Brain pericyte (primary cell): ENCODE data around the gene ENTR1.
"Not testable (repeated sequence)": the region's sequence is repeated elsewhere in the genome, so short reads cannot be mapped to it uniquely, and the experiment has no call there.

Source experiments
- DNase-seq: peaks from one replicate; pipeline ENCODE4 v3.0.0-alpha.2; 2012; ENCODE audit warnings: low read depth, low spot score

Gene ENTR1

DNA sequence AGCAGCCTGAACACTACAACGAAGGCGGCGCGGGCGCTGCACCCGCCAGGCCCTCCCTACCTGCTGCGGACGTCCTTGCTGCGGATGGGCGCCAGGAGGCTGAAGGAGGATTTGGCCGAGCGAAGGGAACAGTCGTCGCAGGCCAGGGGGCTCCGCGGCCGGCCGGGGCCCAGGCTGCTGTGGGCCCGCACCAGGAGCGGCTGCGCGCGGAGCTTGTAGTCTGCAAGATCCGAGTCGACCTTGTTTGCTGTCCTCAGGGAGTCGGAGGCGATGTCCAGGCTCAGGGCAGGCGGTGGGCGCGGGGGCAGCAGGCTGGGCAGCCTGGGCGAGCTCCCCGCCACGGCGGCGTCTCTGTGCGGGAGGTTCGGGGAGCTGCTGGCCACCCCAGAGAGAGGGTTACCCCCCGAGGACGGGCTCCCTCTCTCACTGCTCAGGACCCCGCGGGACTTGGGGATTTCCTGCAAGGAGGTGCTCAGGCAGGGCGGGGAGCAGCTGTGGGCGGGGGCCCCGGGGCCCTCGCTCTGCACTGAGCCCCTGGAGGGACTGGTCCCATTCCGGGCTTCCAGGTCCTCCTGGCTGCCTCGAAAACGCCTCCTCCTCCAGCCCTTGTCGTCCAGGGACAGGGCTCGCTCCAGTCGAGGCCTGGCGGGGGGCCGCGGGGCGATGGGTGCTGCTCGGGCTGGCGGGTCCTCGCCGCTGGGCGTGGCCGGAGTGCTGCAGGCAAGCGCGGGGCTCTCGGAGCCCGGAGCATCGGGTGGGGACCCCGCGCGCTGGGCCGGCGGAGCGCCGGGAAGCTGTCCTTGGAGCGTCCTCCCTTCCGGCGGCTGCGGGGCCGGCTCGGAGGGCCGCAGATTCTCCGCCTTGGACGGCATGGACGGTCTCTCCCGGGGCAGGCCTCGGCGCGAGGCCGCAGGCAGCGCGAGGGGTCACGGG lies 28.4 kb upstream of the ENTR1 start:
- DNase-seq: no peak

DNA sequence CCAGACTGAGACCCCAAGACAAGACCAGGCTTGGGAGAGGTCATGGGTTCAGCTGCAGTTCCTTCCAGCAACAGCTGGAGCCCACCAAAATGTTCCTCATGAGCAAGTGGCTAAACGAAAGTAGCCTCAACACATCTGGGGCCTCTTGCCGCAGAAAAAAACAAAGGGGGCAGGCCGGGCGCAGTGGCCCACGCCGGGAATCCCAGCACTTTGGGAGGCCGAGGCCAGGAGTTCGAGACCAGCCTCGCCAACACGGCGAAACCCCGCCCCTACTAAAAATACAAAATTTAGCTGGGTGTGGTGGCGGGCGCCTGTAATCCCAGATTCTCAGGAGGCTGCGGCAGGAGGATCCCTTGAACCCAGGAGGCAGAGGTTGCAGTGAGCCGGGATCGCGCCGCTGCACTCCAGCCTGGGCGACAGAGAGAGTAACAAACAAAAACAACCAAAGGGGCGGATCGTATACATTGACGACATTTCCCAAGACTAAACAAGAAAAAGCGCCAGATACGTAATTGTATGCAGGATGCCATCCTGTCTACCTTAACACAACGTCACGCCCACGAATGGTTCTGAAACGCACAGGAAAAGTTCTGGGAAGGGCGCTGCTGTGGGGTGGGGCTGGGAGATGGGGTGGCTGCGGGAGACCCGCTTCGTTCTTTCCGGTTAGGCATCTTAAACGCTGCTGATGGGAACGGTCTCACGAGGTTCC lies 27.6 kb upstream of the ENTR1 start:
- DNase-seq: no peak

DNA sequence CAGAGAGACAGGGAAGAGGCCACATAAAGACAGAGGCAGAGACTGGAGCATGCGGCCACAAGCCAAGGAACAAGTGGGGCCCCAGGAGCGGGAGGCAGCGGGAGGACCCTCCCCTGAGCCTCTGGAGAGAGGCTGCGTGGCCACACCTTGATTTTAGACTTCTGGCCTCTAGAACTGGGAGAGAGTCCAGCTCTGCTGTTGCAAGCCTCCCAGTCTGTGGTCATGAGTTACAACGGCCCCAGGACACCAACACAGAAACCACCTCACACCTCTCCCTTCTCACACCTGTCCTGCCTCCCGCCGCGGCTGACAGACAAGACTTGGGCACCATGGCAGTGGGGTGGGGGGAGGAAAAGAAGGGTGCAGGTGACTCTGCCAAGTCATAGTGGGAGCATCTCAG lies 27.0 kb upstream of the ENTR1 start:
- DNase-seq: no peak

DNA sequence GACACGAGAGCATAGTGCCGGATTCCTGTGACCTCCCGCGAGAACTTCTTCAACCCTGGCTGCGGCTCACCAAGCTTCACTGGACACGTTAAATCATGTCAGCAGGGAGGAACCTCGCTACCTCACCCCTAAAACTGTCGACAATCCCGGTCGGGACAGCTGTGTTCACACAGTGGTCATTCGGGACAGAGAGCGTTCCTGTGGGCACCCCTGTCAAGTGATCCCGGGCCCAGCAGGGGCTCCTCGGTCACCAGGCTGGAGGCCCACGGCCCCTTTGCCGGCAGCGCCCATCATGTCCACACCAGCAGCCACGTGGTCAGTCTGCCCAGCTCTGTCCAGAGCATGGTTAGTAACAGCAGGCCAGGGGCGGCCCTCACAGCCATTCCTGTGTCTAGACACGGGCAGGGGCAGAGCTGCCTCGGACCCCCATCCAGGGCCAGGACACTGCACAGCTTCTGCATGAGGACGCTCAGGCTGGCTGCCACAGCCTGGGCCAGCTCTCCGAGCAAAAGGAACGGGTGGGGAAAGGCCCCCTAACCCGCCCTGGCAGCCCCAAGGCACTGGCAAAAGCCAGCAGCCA lies 25.7 kb upstream of the ENTR1 start:
- DNase-seq: no peak

DNA sequence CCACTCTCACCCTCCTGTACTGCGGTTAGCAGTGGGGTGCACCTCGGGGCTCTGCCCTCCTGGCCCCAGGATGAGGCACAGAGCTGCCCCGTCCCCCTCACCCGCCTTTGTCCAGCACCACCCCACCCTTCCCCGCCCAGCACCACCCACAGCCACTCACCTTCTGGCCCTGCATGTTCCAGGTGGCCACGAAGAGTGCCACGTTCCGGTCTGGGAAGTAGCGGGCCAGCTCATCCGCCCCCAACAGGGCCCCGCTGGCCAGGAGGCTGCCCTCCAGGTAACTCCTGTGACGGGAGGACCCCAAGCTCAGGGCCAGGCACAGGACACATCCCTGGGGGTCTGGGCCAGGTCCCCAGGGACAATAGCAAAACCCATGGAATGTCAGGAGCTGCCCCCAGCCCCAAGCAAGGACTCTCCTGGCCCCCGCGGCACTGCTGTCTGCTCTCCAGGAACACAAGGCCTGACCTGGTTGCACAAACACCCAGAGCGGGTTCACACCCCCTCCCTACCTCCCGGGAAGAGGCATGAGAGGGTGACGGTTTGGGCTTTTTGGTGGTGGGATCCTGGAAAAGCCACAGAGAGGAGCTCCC lies 24.3 kb upstream of the ENTR1 start:
- DNase-seq: no peak

DNA sequence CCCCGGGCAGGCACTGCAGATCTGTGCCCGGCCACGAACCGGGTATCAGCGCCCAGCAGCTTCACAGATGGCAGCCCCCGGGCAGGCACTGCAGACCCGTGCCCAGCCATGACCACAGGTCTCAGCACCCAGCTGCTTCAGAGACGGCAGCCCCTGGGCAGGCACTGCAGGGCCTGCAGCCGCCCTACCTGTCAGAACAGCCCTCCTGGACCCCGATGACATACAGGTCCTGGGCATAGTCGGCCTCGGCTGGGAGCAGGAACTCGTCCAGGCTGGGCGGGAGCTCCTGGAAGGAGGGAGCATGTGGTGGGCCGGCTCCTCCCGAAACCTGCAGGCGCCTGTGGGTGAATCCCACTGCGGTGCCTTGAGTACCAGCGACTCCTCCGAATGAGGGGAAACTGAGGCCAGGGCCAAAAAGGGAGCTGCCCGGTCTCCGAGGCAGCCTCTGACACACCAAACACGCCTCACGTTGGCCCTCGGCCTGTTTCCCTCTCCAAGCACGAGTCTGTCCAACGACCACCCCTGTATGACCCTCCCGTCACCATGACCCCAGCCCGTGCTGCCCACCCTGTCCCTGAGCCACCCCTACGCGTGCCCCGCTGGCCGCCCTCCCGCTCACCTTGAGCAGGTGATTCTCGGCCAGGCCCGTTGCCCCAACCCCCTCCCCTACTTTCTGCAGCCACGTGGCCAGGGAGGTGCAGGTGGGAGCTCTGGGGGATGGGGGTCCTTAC lies 23.6 kb upstream of the ENTR1 start:
- no peak for DNase-seq

DNA sequence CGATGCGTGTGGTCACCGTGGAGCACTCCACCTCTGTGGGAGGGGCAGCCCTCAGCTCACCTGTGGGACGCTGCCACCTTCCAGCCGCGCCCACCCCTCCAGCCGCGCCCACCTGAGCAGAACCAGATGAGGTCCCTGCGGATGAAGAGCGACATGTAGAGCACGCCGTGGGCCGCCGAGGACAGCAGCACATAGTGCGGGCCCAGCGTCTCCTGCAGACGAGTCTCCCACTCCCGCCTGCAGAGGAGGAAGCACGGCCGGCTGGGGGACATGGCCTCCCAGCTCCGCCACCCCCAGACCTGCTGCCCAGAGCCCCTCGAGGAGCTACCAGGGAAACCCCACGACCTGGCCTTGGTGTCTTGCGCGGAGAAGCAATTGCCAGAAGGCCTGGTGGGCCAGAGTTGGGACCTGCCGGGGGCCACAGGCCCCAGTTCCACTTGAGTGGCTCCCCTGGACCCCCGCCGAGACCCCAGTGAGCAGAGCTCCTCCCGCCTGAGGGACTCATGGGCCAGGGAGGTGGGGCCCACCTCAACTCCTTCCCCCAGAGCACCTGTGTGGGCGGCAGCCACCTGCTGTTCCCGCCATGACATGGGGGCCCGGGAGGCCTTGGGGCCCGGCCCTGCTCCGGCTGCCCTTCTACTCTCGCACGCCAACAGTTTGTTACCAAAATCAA lies 22.8 kb upstream of the ENTR1 start:
- no peak for DNase-seq

DNA sequence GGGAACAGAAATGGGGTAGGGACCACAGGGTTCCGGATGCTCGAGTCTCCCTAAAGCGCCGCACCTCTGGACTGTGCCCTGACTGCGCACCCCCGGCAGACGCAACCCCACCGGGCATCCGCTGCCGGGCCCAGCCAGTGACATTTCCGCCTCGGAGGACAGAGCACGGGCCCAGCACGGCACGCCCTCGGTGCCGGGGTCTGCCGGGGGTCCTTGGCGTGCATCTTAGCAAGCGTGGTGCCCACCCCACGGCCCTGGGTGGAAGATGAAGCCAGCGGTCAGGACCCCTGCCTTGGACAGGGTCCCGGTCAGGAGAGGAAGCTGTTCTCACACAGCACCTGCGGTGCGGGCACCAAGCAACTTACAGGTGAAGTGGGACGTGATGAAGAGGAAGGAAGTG lies 22.2 kb upstream of the ENTR1 start:
- no peak for DNase-seq

DNA sequence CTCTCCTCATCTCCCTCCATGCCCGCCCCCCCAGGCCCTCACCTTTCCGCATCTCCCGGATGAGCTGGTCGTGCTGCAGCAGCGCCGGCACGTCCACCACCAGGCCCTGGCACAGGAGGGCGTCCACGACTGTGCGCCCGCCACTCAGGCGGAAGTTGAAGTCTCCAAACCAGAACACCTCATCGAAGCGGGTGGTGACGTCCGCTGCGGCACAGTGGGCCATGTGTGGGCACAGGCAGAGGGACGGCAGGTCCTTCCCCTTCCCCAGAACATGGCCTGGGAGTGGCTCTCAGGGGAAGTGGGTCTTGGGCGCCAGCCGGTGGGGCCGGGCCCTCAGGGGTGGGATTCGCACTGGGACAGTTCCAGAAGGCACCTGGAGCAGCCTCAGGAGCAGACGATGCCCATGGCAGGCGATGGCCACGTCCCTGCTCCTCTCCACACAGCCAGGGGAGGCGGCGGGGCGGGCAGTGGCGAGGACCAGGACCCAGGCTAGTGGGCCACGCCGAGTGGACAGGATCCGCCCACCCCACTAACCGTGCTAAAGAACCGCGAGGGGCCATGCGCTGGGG lies 21.5 kb upstream of the ENTR1 start:
- DNase-seq: no peak

DNA sequence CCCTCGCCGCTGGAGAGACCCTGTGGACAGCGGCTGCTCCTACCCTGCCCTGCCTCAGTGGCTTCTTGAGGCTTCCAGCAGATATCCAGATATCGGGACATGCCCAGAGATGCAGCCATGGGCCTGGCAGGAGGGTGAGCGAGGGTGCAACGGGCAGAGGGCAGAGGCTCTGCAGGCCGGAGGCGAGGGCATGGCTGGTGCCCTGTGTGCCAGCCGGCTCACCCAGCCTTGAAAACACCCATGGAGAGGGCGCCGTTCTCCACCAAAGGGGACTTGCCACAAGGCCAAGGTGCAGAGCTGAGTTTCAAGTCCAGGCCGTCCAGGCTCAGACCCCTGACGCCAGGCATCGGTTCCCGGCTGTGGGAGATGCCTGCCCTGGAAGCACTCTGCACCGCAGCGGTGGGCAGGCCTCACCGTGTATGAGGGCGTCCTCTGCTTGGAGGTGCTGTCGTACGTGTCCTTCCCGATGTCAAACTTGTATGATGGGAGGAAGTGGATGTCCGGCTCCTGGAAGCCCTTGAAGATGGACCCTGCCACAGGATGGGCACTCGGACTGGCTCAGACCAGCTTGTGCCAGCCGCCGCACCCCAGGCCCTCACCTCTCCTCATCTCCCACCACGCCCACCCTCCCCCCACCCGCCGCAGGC lies 20.3 kb upstream of the ENTR1 start:
- no peak for DNase-seq

DNA sequence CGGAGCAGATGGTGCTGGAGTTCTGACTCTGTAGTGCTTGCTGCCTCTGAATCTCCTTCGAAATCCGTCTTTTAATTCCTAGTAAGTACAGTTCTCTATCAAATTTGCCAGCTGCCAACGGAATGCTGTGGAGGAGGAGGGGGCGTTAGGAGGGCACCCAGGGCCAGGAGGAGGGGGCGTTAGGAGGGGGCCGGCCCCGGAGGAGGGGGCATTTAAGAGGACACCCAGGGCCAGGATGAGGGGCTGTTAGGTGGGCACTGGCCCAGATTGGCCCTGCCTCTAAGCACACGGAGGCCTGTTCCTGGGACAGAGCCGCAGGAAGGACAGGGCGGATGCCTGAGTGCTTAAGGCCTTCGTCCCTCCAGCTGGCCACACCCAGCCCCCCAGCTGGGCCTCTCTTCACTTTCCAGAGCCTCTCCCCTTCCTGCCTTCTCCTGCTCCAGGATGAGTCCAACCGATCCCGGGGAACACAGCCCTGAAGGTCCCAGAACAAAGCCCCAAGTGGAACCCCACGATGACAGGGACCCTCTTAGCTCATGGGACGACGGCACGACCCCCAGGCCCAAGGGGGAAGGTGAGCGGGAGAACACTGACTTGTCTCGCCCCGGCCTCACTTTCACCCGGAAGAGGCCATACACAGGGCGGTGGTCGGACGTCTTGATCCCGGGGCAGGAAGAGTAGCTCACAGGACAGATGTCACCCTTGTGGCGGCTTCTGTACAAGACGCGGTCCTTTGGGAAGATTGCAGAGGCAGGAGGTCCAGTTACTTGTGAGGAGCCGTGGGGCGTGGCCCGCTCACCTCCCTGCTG lies 19.5 kb upstream of the ENTR1 start:
- no peak for DNase-seq

DNA sequence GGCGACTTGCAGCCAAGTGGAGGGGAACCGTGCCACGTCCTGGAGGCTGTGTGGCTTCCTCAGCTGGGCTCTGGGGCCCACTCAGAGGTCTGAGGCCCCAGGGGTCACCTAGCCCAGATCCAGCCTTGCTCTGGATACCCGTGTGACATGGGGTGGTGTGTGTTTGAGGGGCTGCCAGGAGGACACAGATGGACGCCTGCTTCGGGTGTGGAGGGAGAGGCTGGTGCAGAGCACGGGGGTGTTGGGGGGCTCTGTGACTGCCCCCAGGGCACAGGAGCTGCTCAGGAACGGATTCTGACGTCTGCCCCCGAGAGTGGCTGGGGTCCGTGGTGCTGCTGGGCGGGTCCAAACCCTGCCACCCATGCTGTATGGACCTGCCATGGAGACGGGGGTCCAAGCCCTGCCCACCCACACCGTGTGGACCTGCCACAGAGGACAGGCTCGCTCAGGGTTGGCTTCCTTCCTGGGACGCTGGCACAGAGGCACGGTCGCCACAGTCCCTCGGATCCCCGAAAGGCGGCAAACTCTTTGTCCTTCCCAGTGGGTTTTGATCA lies 18.7 kb upstream of the ENTR1 start:
- DNase-seq: no peak

DNA sequence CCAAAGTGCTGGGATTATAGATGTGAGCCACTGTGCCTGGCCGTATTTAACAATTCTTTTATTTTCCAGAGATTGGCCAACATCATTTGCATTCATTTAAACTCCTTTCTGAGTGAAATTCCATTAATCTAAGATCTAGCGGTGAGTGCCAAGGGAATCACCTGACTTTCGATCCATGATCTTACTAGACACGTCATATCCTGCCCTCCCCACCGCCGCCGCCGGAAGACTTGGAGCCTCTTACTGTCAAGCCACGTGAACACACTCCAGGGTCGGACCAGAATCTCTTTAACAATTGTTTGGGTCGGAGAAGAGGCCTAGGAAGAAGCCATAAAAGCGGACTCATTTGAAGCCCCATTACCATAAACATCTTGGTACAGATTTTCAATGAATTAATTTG lies 16.4 kb upstream of the ENTR1 start:
- DNase-seq: no peak

DNA sequence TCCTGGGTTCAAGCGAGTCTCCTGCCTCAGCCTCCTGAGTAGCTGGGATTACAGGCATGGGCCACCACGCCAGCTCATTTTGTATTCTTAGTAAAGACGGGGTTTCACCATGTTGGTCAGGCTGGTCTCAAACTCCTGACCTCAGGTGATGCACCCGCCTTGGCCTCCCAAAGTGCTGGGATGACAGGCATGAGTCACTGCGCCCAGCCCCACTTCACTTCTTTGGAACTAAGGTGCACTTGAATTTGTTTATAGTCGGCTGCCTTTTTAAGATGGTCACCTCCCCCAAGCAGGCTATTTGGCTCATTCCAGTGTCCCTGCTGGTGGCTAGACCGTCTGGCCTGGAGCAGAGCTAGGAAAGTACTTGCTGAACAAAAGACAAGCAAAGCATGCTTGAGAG lies 15.0 kb upstream of the ENTR1 start:
- DNase-seq: not testable (repeated sequence)

DNA sequence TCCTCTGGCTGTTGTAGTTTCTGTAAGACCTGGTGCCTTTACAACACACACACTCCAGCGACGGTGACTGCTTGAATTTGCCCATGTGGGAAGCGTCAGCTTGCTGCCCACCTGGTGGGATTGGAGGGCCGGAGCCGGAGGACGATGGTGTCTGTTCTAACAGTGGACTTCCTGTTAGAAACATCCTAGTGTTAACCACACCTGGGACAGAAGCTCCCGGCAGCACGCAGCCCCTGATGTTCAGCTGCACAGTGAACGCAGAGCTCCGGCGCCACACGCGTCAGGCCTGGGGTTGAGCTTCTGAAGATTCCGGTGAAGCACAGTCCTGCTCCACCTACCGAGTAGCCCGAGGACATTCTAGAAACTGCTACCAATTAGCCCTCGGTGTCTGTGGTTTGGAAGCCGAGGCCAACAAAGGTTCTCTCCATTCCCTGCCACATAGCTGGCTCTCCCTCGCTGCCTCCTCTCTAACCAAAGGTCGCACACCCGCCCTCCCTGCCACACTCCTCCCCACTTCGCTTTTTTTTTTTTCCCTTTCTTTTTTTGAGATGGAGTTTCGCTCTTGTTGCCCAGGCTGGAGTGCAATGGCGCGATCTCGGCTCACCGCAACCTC lies 14.4 kb upstream of the ENTR1 start:
- no peak for DNase-seq

DNA sequence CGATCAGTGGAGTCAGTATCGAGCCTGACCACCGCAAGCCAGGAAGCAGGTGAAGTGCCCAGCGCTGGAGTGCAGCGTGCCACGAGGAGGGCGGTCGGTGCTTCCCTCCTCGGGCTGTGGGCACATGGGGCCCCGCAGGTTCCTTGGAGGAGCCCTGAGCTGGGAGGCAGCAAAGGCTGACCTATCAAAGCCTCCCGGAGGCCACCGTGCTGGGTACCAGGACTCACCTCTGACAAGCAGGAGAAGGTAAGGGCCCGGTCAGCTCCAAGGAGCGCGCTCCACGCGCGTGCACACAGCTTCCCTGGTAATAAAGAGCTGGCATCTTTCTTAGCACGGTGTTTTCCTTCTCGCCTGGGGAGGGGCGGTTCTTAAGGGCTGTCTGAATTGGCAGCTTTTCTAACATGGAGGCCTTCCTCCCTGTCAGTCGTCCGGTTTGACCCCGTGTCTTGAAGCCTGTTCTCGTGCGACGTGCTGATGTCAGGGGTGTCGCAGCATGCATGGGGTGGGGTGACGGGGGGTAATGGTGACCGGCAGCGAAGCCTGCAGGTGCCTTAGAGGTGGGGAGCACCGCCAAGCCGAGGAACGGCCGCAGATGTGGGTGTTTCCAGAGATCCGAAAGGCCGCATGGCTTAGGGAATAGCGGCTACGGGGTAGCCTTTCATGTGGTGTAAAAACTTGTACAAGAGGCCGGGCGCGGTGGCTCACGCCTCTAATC lies 13.2 kb upstream of the ENTR1 start:
- no peak for DNase-seq

DNA sequence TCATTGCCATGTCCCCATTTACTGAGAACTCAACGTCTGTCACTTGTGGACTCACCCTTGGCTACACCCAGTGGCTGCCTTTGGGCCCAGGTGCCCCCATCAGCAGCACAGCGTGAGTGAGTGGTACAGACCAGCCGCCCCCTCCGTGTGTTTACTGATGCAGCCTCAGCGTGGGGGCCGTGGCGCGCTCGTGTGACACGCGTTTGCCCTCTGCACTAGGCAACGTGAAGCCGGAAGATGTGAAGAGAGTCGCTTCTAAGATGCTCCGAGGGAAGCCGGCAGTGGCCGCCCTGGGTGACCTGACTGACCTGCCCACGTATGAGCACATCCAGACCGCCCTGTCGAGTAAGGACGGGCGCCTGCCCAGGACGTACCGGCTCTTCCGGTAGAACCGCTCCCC lies 12.5 kb upstream of the ENTR1 start:
- DNase-seq: no peak

DNA sequence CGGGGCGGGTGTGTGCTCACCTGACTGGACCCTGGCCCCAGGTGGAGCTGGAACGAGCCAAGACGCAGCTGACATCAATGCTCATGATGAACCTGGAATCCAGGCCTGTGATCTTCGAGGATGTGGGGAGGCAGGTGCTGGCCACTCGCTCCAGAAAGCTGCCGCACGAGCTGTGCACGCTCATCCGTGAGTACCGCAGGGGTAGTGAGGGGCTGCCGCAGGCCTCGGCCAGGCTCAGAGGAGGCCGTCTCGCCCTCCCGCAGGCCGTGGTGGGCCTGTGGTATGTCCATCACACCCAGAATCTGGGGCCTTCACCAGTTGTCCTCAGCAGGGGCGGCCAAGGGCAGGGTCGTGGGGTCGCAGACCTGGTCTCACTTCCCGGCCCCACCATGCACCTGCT lies 11.4 kb upstream of the ENTR1 start:
- DNase-seq: no peak
